Nucleus accumbens (tissue), 56 donors: ENCODE data around the gene TIMM23.
"Not testable (repeated sequence)": the region's sequence is repeated elsewhere in the genome, so short reads cannot be mapped to it uniquely, and the experiment has no call there.

Experiments used
- DNase-seq, 56 donors: peaks; one replicate each; lab custom pipeline; 2025; lab: John Stamatoyannopoulos, UW

TIMM23 gene

GRCh38 chr10:46049497-46049831 is 77.2 kb downstream of the TIMM23 start:
- not testable (repeated sequence) for DNase-seq

- DNase-seq = no peak
These were observed 78.8 kb downstream of the TIMM23 start for GRCh38 chr10:46050941-46051623.

GRCh38 chr10:46052057-46052790 is 79.9 kb downstream of the TIMM23 start:
- no peak for DNase-seq

GRCh38 chr10:46052791-46053375 is 80.6 kb downstream of the TIMM23 start:
- DNase-seq = no peak
